HG02973 (cell line): Measurements from ENCODE around the gene LDHA.

Experiments
- ATAC-seq: cut with Tn5 transposase; IDR thresholded peaks from one replicate; pipeline ENCODE4 v1.9.1; 2021; ENCODE audit warnings: moderate library complexity; ENCODE audit not compliant: unreplicated experiment

LDHA gene

DNA sequence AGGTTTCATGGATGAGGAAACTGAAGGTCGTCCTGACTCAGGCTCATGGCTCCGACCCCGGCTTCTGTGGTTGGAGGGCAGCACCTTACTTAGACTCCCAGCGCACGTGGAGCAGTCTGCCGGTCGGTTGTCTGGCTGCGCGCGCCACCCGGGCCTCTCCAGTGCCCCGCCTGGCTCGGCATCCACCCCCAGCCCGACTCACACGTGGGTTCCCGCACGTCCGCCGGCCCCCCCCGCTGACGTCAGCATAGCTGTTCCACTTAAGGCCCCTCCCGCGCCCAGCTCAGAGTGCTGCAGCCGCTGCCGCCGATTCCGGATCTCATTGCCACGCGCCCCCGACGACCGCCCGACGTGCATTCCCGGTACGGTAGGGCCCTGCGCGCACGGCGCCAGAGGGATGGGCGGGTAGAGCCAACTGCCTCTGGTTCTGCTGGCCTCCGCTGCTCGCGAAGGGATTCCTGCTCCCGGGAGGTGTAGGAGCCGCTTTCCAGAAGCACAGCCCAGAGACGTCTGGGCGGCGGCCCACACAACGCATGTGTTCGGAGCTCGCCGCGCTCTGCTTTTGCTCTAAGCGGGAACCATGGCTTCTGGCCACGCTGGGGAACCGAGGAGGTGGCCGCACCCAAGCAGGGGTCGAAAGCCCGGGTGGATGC lies at the start of gene LDHA:
Gene LDHA (plus strand): TSS at position 289 of the 653 bp plus-strand sequence. CDS start 2,280 bp downstream, outside the sequence.
- peak; percentile 68 for ATAC-seq

DNA sequence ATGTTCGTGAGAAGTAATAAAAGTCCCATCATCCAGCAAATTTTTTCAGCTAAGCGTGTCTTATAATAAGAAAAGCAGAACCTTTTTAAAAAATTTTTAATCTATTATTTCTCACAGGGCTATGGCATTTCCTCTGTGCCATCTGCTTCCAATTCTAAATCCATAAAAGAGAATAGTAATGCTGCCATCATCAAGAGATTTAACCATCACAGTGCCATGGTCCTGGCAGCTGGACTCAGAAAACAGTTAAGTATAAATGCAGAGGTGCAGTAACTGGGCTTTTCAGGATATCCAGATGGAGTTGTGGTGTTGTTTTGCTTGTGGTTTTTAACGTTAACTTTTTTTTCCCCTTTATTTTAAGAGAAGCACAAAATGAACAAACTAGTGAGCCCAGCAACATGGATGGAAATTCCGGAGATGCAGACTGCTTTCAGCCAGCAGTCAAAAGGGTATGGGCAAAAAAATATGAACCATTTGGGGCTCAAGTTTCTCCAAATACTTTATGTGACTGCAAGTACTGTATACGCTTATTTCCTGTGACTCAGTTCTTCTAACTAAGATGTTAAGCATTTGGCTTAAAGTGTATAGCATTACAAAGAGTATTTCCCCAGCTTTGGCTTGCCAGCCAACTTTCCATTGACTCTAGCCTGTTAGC lies 46.8 kb upstream of the LDHA start:
- no peak for ATAC-seq

DNA sequence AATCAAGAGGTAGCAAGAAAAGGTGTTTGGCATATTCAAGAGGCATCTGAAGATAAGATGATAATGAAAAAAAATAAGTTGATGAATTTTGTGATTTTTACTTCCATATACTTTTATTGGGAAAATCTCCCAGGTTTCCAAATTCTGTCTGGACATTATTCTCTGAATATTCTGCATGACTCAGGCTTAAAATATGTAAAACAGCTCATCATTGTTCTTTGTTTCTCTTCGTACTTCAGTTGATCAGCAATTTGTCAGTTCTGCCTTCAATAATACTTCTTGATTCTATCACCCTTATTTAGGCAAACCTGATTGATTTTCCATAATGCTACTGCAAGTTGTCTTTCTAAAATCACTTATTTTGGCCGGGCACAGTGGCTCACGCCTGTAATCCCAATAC lies 41.8 kb upstream of the LDHA start:
- ATAC-seq, result no peak

DNA sequence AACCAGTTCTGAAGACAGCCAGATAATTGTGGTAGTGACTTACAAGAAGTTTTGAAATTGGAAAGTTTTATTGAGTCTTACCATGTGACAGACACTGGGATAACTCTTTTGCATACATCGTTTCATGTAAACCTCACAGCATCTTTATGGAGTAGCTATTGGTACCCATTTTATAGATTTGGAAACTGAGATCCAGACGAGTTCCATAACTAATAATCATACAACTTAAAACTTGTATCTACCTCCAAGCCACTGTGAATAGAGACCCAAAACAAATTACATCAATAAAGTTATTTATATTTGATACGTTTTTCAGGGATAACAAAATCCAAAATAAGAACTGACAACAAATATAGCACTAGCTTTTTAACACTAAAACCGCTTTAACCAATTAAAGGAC lies 35.7 kb upstream of the LDHA start:
- no peak for ATAC-seq

DNA sequence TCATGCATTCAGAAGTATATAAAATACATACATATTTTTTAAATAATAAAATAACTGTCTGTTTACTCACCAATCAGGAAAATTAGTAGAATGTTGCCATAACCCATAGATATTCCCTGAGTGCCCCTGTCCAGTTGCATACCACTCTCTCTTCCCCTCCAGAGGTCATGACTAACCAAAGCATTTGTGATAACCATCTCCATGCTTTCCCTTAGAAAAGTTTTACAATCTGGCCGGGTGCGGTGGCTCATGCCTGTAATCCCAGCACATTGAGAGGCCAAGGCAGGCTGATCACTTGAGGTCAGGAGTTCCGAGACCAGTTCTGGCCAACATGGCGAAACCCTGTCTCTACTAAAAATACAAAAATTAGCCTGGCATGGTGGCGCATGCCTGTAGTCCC lies 33.2 kb upstream of the LDHA start:
- ATAC-seq, result no peak

DNA sequence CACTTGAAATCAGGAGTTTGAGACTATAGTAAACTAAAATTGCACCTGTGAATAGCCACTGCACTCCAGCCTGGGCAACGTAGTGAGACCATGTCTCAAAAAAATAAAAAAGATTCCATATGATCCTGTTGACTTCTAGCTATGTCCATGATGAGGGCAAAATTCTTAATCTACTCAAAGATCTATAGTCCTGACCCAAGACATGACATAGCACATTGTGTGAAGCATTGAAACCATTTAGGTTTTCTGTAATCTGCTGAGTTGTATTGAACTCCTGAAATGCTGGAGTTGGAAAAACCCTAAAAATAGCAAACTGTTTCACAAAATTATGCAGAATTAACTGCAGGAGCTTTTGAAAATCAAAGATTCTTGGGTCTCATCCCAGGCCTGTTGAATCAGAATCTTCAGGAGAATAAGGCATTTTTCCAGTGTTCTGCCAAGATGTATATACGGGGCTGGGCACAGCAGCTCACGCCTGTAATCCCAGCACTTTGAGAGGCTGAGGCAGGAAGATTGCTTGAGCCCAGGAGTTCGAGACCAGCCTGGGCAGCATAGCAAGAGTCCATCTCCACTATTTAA lies 29.8 kb upstream of the LDHA start:
- ATAC-seq, result no peak

DNA sequence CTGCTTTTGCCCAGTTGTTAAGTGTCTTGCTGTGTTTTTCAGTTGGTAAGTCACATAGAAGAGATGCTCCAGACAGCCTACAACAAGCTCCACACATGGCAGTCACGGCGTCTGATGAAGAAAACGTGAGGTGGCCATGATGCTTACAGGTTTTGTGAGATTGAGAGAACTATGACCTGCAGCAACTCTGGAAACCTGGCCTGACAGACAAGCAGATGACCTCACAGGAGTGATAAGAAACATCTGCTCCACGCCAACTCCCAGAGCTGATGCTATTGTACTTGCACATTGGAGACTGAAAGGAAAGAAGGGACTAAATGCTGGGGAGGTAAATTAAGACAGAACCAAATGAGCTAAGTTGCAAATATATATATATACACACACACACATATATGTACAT lies 28.6 kb upstream of the LDHA start:
- no peak for ATAC-seq

DNA sequence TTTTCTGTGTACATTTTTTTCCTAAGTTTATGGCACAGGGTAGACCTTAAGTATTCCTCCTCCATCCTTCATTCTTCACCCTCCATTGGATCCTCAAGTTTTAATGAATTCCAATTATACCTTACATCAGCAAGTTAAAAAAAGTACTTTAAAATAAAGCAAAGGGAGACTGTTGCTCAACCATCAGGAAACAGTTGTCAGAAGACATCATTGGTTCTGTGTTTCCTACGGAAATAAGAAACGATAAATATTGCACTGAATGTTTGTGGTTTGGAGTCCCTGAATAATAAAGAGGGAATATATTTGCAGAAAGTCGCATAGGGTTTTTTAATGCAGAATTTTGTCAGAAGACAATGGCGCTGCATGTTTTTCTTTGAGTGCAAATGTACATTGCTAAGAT lies 28.1 kb upstream of the LDHA start:
- no peak for ATAC-seq

DNA sequence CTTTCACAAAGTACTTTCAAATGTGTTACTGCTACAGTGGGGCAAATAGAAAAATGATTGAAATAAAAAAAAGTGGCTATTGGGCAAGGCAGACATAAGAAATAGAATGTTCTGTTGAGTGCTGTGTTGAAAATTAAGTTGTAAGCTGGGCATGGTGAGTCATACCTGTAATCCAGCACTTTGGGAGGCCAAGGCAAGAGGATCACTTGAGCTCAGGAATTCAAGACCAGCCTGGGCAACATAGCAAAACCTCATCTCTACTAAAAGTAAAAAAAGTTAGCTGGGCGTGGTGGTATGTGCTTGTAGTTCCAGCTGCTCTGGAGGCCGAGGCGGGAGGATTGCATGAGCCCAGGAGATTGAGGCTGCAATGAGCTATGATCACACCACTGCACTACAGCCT lies 26.9 kb upstream of the LDHA start:
- no peak for ATAC-seq

DNA sequence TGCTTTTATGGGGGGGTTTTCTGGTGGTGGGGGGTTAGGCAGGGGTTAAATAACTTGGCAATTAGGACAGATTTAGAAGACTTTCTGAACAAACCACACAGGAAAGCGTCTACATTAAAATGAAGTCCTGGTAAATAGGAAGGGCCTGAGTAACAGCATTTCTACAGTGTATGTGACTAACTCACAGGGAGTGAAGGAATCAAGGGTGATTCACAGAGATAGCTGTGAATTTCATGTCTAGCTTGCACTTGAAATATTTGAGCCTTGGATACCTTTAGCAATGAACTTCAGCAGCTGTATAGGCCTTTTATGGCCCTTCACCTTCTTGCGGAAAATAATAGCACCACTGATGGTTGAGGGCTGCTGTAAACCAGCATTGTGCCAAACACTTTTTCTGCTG lies 26.1 kb upstream of the LDHA start:
- ATAC-seq, result no peak

DNA sequence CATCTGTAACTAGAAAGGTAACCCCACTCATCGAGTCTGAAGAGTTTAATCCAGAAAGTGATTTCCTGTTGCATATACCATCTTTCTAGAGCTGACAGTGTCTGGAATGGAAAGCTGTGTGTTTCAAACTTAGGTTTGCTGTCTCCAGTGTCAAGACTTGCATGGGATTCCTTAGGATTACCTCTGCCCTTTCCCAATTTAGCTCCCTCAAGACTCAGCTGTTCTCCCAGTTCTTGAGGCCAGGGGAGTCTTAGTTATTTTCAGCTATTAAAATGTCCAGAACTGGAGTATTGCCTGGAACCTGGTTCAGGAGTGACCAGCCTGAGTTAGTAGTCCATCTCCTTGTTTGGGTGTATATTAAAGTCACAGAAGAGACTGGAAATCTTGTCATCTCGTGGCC lies 25.0 kb upstream of the LDHA start:
- no peak for ATAC-seq

DNA sequence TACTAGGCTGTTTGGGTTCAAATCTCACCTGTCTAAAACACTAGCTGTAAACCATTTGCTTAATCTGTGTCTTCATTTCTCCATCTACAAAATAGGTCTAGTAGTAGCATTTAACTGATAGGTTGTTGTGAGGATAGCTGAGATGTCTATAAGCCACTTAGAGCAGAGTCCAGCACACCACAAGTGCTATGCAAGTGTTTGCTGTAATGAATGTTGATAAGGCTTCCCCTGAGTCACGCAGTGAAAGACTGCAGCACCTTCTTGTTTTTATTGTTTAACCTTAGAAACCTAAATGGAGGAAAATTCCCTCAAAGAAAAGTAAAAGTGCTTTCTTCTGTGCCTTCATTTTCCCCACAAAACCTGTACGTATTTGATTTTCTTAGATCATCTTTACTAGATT lies 23.1 kb upstream of the LDHA start:
- no peak for ATAC-seq

DNA sequence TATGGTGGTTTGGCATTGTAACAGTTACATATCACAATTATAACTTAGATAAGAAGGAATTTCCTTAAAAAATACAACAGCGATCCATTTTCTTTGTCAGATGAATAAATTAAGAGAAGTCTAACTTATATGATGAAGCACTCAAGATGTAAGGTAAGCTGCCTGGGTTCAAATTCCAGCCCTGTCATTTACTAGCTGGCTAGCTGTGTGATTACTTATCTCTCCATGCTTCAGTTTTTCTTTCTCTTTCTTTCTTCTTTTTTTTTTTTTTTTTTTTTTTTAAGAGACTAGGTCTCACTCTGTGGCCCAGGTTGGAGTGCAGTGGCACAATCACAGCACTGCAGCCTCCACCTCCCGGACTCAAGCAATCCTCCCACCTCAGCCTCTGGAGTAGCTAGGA lies 22.2 kb upstream of the LDHA start:
- ATAC-seq, result no peak

DNA sequence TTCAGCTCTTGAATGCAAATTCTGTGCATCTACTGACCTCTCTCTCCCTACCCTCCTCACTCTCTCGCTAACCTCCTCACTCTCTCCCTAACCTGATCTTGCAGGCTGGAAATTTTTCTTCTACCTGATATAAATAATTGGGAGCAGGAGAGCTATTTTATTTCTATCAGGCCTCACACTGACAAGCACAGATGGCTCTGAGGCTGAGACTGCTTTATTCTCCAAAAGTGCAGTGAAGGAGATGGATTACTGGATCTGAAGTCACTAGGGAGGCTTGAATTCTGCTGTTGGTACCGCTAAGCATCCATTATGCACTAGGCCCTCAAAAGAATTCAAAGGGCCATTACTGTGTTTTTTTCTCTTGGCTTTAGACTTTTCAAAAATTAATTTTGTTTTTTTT lies 19.4 kb upstream of the LDHA start:
- ATAC-seq, result no peak

DNA sequence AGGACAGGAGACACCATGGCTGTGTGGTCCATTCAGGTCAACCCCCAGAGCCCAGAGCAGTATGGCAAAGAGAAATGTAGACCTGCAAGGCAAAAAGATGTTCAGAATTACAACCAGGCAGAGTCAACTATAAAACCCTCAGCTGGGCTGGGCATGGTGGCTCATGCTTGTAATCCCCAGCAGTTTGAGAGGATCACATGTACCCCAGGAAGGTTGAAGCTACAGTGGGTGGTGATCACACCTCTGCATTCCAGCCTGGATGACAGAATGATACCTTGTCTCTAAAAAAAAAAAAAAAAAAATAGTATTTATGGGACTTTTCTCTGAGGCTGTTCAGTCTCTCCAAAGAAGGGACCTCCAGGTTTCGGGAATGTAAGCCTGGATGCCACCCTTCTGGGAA lies 18.4 kb upstream of the LDHA start:
- ATAC-seq, result no peak

DNA sequence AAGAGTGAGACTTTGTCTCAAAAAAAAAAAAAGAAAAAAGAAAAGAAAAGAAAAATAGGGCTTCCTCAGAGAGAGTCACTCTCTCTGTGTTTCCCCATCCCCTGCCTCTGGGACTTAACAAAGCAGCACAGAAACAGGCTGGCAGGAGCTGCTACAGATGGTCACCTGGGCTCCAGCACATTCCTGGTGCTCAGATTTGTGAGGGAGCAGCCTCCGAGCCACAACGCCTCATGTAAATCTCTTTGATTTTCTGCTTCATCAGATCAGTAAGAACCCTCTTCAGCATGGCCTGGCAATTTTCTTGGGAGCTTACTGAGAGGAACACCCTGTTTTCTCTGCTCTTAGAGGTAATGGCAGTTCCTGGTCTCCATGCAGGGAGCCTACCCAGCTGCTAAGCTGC lies 15.2 kb upstream of the LDHA start:
- no peak for ATAC-seq

DNA sequence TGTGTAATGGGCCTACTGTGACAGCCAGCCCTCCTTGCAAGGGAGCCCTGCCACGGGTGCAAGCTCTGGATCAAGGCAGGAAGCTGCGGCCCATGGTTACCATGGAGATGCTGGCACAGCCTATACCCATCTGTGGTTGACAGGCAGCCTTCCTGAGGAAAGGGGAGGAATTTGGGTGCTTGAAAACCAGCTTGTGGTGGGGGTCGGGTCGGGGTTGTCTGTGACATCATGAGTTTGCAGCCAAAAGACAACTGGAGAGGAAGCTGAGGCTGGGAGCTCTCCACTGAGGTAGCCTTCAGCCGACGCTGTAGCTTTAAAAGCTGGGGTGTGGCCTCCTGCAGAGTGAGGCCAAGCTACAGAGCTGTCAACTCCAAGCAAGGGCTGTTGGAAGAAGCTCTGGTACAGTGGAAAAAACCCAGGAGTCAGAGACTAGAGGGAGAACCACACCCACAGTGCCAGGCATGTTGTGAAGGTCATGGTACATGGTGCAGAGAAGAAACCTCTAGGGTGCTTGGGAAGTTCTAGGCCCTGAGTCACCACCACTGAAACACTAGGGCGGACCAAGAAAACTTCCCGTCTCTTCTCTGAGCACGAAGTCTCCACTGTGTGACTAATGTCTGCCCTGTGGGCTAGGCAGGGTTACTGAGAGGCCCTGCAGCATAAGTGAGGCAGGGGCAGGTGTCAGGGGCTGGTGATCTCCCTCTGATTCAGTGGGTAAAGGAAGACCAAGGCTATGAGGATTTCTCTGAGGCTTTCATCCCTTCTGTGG lies 10.8 kb upstream of the LDHA start:
- peak; percentile 90 for ATAC-seq

DNA sequence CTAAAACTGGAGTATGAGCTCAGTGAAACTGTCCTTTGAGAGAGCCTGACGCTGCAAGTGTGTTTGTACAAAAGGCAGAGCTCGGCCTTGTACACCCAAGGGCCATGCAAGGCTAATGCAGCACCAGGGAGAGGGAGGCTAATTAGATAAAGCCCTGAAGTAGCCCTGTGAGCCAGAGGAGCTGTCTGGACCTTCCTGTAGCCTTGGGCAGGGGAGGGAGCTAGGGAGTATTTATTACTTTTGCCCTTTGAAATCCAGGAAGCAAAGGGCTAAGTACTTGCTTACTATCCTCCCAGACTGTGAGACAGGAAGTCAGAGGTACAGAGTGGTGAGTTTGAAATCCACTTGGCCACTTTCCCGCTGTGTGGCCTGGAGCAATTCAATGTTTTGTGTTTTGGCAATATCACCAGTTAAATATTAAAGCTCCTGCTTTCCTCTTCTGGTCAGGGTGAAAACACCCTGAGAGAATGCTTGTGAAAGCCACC lies 10.2 kb upstream of the LDHA start:
- ATAC-seq, result peak; percentile 25

DNA sequence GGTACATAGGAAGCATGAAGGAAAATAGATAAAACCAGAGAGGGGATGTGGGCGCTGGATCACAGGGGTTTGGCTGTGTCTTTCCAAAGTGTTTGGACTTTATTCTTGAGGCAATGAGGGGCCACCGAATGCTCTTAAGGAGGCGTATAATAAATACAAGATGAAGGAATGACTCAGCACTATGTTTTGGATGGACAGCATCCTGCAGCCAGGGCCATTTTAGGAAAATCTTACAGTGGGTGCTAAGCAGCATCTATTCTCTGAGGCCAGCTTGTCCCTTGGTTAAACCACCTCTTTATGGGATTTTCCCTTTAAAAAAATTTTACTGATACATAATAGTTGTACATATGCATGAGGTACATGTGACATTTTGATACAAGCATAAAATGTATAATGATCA lies 4.3 kb upstream of the LDHA start:
- no peak for ATAC-seq

DNA sequence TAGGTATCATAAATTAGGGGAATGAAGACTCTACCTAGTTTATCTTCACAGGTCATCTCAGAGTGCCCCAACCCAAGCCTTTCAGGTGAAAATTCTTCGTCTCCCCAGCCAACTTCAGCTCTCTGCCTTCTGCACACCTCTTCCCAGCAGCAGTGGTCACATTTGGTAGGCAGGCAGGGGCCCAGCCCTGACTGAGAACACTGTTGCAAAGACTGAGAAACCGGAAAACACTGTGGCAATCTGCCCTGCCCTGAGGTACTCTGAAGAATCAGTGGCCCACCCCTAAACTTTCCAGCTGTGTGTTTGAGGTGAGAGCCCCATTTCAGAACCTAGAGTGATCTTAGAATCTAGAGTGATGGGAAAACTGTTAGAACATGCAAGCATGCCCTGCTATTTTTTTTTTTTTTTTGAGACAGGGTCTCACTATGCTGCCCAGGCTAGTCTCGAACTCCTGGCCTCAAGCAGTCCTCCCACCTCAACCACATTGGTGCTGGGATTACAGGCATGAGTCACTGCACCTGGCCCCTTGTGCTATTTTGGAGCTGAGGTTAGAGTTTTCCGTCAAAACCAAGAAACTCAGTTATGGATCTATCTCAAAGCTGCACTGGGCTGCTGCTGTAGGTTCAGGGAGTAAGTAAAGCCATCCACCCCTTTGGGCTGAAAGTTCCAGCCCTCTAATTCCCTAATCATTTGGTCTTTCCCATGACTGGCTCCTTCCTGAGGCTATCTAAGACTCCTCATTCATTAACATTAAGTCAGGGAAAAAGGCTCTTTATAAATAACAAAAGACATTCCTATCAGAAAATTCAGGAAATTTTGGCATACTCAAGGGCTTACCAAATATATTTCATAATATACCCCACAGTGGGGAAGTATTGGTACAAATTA lies 1.7 kb upstream of the LDHA start:
- ATAC-seq, result no peak
